Activated CD8-positive, alpha-beta memory T cell treated with anti-CD3 and anti-CD28 coated beads, Interleukin-2, amount 50 U/mL, for 24 hours (primary cell): ENCODE results near the gene TEX35.

Experiments
- DNase-seq: peaks from one replicate; pipeline ENCODE4 v3.0.0-alpha.2; 2020; ENCODE audit errors: extremely low read depth

TEX35 gene

GRCh38 chr1:178512566-178513277 lies at the start of gene TEX35:
Gene TEX35, plus strand, starts transcription at chr1:178513109. Its CDS starts 80 bp downstream, at chr1:178513189.
- DNase-seq, result no peak

- DNase-seq, result no peak
These were observed 48.8 kb upstream of the TEX35 start for GRCh38 chr1:178464141-178464540.

GRCh38 chr1:178464566-178464965 lies 48.3 kb upstream of the TEX35 start:
- no peak for DNase-seq

- no peak for DNase-seq
These were observed 47.9 kb upstream of the TEX35 start for GRCh38 chr1:178465011-178465410.

DNA sequence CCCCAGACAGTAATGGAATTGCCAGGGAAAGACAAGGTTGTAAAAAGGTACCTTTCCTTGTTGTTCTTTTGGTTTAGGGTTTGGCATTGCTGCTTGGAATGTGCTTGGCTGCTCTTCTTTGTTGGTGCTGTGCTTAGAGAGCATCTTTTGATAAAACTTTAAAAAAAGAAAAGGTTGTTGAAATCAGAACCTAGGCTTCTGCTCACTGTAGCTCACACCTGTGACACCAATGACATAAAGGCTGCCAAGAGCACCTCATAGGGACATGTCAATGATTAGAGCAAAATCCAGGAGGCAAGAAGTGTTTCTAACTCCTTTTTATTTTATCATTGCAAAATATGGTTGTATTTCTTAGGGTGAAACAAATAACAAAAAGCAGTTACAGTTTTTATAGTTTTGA lies 45.1 kb upstream of the TEX35 start:
- DNase-seq, result no peak

- no peak for DNase-seq
These were observed 42.4 kb upstream of the TEX35 start for GRCh38 chr1:178470411-178470960.

- DNase-seq, result no peak
These were observed 40.4 kb upstream of the TEX35 start for GRCh38 chr1:178472531-178472930.

- DNase-seq, result no peak
These were observed 35.5 kb upstream of the TEX35 start for GRCh38 chr1:178477373-178477772.

- DNase-seq, result no peak
These were observed 35.1 kb upstream of the TEX35 start for GRCh38 chr1:178477841-178478240.

DNA sequence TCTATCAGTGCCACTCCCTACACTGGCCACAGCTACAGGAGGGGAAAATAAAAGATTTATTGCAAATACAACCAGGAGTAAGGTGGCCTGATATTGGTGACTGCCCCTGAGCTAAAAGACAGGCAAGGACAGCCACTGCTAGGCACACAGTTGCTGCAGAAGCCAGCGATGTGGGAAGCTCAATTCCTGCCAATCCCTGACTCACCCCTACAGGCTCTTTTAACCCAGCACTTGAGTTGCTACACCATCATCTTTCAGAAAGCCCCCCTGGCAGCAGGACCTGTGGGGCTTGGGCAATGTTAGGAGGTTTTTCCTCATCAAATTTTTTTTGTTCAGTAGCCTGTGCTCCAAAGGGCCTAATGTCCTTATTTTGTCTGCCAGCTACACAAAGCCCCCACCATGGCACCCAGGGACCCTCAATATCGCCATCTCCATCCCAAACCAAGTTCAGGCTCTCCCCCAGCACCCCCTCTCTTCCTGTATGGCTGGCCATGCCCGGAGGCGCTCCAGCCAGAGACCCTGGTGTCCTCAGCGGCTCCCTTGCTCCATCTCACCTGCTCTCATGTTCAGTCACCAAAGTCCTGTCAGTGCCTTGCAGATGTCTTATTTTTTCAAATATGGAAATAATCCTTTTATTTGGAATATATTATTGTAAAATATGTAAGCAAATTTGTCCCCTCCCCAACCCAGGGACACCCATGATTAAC lies 29.5 kb upstream of the TEX35 start:
- DNase-seq, result no peak

GRCh38 chr1:178484698-178485225 lies 28.1 kb upstream of the TEX35 start:
- DNase-seq, result no peak

GRCh38 chr1:178485541-178485981 lies 27.3 kb upstream of the TEX35 start:
- no peak for DNase-seq

GRCh38 chr1:178486100-178487069 lies 26.5 kb upstream of the TEX35 start:
- DNase-seq, result no peak

GRCh38 chr1:178487070-178487615 lies 25.8 kb upstream of the TEX35 start:
- DNase-seq, result no peak

DNA sequence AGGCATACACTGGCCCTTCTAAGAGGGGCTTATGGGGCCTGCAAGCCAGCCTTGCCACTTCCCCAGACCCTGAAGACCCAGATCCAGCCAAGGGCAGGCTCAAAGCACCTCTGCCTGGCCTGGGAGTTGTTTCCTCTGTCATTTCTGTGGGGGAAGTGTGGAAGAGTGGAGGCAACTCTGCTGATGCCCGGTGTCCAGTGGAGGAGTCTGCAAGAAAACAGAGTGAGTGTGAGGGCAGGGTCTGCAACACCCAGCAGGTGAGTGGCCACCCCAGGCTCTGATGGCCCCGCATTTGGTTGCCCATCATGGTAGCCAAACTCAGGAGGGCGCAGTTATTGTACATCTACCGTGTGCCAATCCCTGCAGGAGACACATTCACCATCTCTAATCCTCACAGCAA lies 24.5 kb upstream of the TEX35 start:
- no peak for DNase-seq

DNA sequence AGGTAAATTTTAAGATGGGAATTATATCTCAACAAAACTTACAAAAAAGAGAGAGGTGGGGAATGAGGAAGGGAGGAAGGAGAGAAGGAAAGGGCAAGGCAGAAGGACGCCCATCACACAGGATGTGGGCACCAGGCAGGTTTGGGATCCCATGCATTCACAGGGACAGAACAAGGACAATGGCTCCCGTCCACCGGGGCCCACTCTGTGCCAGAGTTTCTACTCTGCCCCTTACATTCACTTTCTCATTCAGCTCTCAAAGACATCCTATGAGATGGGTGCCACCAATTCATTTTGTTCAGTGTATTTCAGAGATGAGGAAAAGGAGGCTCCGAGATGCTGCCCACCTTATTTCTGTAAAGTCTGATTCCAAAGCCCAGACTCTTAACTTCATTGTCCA lies 23.5 kb upstream of the TEX35 start:
- no peak for DNase-seq

GRCh38 chr1:178490136-178490535 lies 22.8 kb upstream of the TEX35 start:
- no peak for DNase-seq

- no peak for DNase-seq
These were observed 21.9 kb upstream of the TEX35 start for GRCh38 chr1:178490967-178491366.

DNA sequence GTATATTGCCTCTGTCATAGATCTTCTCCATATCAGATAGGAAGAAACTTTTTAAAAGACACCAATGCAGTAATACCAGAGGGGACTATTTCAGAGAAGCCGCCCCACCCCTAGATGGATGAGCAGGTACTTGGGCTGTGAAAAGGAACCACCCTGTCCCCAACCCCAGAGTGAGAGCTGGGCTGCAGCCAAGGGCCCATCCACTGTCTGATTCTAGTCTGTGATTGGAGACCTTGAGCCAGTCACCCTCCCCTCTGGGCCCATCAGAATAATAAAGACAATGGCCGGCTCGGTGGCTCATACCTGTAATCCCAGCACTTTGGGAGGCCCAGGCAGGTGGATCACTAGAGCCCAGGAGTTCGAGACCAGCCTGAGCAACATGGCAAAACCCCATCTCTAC lies 21.2 kb upstream of the TEX35 start:
- no peak for DNase-seq

- DNase-seq, result no peak
These were observed 20.6 kb upstream of the TEX35 start for GRCh38 chr1:178492341-178492740.

- no peak for DNase-seq
These were observed 19.6 kb upstream of the TEX35 start for GRCh38 chr1:178493301-178493741.
